ENCODE results near the gene RNF4.
"Not testable (repeated sequence)": the region's sequence is repeated elsewhere in the genome, so short reads cannot be mapped to it uniquely, and the experiment has no call there.

Gene RNF4

GRCh38 chr4:2468456-2469191 lies at the start of gene RNF4:
RNF4 (plus strand) TSS chr4:2469106; CDS start chr4:2490494, 21,388 bp downstream.
- DNase-seq (ENCODE audit: extremely low read depth in 1 of 2, low read depth in 1 of 2), result peak; percentile 87 to 96

- DNase-seq (ENCODE audit: extremely low read depth in 1 of 2, low read depth in 1 of 2), result no peak
These were observed 49.1 kb upstream of the RNF4 start for GRCh38 chr4:2419814-2420213.

- DNase-seq (ENCODE audit: extremely low read depth in 1 of 2, low read depth in 1 of 2), result no peak
These were observed 47.0 kb upstream of the RNF4 start for GRCh38 chr4:2421928-2422327.

- no peak for DNase-seq (ENCODE audit: extremely low read depth in 1 of 2, low read depth in 1 of 2)
These were observed 45.8 kb upstream of the RNF4 start for GRCh38 chr4:2423066-2423465.

GRCh38 chr4:2423695-2424094 lies 45.2 kb upstream of the RNF4 start:
- DNase-seq (ENCODE audit: extremely low read depth in 1 of 2, low read depth in 1 of 2), result no peak

- no peak for DNase-seq (ENCODE audit: extremely low read depth in 1 of 2, low read depth in 1 of 2)
These were observed 44.3 kb upstream of the RNF4 start for GRCh38 chr4:2424581-2424980.

GRCh38 chr4:2425386-2426068 lies 43.4 kb upstream of the RNF4 start:
- DNase-seq (ENCODE audit: extremely low read depth in 1 of 2, low read depth in 1 of 2), result no peak

- DNase-seq (ENCODE audit: extremely low read depth in 1 of 2, low read depth in 1 of 2), result no peak
These were observed 42.9 kb upstream of the RNF4 start for GRCh38 chr4:2426069-2426397.

- DNase-seq (ENCODE audit: extremely low read depth in 1 of 2, low read depth in 1 of 2), result no peak
These were observed 42.1 kb upstream of the RNF4 start for GRCh38 chr4:2426711-2427275.

- DNase-seq (ENCODE audit: extremely low read depth in 1 of 2, low read depth in 1 of 2), result no peak
These were observed 41.2 kb upstream of the RNF4 start for GRCh38 chr4:2427383-2428334.

- DNase-seq (ENCODE audit: extremely low read depth in 1 of 2, low read depth in 1 of 2), result no peak
These were observed 40.3 kb upstream of the RNF4 start for GRCh38 chr4:2428496-2429213.

- DNase-seq (ENCODE audit: extremely low read depth in 1 of 2, low read depth in 1 of 2), result not testable (repeated sequence)
These were observed 38.8 kb upstream of the RNF4 start for GRCh38 chr4:2429945-2430757.

- no peak for DNase-seq (ENCODE audit: extremely low read depth in 1 of 2, low read depth in 1 of 2)
These were observed 36.9 kb upstream of the RNF4 start for GRCh38 chr4:2432004-2432403.

GRCh38 chr4:2432991-2433530 lies 35.8 kb upstream of the RNF4 start:
- DNase-seq (ENCODE audit: extremely low read depth in 1 of 2, low read depth in 1 of 2), result no peak

GRCh38 chr4:2433609-2434350 lies 35.1 kb upstream of the RNF4 start:
- DNase-seq (ENCODE audit: extremely low read depth in 1 of 2, low read depth in 1 of 2), result no peak

GRCh38 chr4:2434420-2434819 lies 34.5 kb upstream of the RNF4 start:
- DNase-seq (ENCODE audit: extremely low read depth in 1 of 2, low read depth in 1 of 2), result no peak

- no peak for DNase-seq (ENCODE audit: extremely low read depth in 1 of 2, low read depth in 1 of 2)
These were observed 32.6 kb upstream of the RNF4 start for GRCh38 chr4:2436301-2436700.

GRCh38 chr4:2436761-2437474 lies 32.0 kb upstream of the RNF4 start:
- no peak for DNase-seq (ENCODE audit: extremely low read depth in 1 of 2, low read depth in 1 of 2)
